NCI-H82 (cell line): ENCODE measurements around the gene SEC14L2.

Source experiments
- DNase-seq: peaks from one replicate; lab custom pipeline; 2025; lab: John Stamatoyannopoulos, UW

The SEC14L2 gene

GRCh38 chr22:30404307-30404706 is 7.5 kb downstream of the SEC14L2 start:
- DNase-seq = no peak

- DNase-seq = no peak
Observed at GRCh38 chr22:30405731-30406130, 8.9 kb downstream of the SEC14L2 start.

- no peak for DNase-seq
Observed at GRCh38 chr22:30406400-30406799, 9.6 kb downstream of the SEC14L2 start.

GRCh38 chr22:30408388-30409102 is 11.7 kb downstream of the SEC14L2 start:
- DNase-seq = no peak

- no peak for DNase-seq
Observed at GRCh38 chr22:30411780-30412179, 15.0 kb downstream of the SEC14L2 start.

- no peak for DNase-seq
Observed at GRCh38 chr22:30413001-30413400, 16.2 kb downstream of the SEC14L2 start.

- DNase-seq = no peak
Observed at GRCh38 chr22:30413745-30414524, 17.1 kb downstream of the SEC14L2 start.

GRCh38 chr22:30414525-30415047 is 17.8 kb downstream of the SEC14L2 start:
- DNase-seq = no peak

GRCh38 chr22:30416403-30416802 is 19.6 kb downstream of the SEC14L2 start:
- no peak for DNase-seq

GRCh38 chr22:30416837-30417236 is 20.0 kb downstream of the SEC14L2 start:
- no peak for DNase-seq

- no peak for DNase-seq
Observed at GRCh38 chr22:30420347-30421125, 23.7 kb downstream of the SEC14L2 start.

- DNase-seq = no peak
Observed at GRCh38 chr22:30421695-30422480, 25.1 kb downstream of the SEC14L2 start.

GRCh38 chr22:30422481-30423300 is 25.9 kb downstream of the SEC14L2 start:
- DNase-seq = no peak

- DNase-seq = peak; percentile 56
Observed at GRCh38 chr22:30423301-30423958, 26.6 kb downstream of the SEC14L2 start.

- DNase-seq = peak; percentile 100
Observed at GRCh38 chr22:30423959-30424533, 27.2 kb downstream of the SEC14L2 start.

GRCh38 chr22:30424534-30425326 is 27.9 kb downstream of the SEC14L2 start:
- peak; percentile 69 for DNase-seq

- DNase-seq = no peak
Observed at GRCh38 chr22:30425327-30425615, 28.5 kb downstream of the SEC14L2 start.

- peak; percentile 83 for DNase-seq
Observed at GRCh38 chr22:30425616-30426387, 29.0 kb downstream of the SEC14L2 start, which contains the start of gene MTFP1. MTFP1 (plus strand) TSS chr22:30425768; CDS start chr22:30425880, 112 bp downstream.
